Esophagus squamous epithelium (tissue), 5 donors: ENCODE data around the gene FLT4. TPM values are rescaled to one million over a fixed set of nuclear protein-coding genes. Genes with fewer than 3 reads are reported as not detected.

Experiments
- DNase-seq: peaks from one replicate; lab custom pipeline; 2025; lab: John Stamatoyannopoulos, UW
- H3K27ac ChIP-seq, 4 donors: fragments of 200-600 bp; sonication (generic); one replicate each; pipeline ENCODE4 v1.5.1; 2016 to 2019; ENCODE audit warnings: mild to moderate bottlenecking in 1 of 4
- H3K27me3 ChIP-seq, 4 donors: fragments of 200-600 bp; sonication (generic); 1 replicate in 3 of 4; 2 replicates in 1 of 4; pipeline versions ENCODE4 v1.5.1 to v1.6.0; 2017 to 2021; ENCODE audit warnings: antibody characterized with exemption in 1 of 4
- H3K36me3 ChIP-seq, 3 donors: fragments of 200-600 bp; sonication (generic); one replicate each; pipeline ENCODE4 v1.5.1; 2016 to 2019
- H3K4me1 ChIP-seq, 3 donors: fragments of 200-600 bp; sonication (generic); one replicate each; pipeline ENCODE4 v1.5.1; 2017 to 2019
- H3K4me3 ChIP-seq, 4 donors: fragments of 200-600 bp; sonication (generic); 1 replicate in 3 of 4; 2 replicates in 1 of 4; pipeline ENCODE4 v1.5.1; 2016 to 2019; ENCODE audit warnings: mild to moderate bottlenecking in 2 of 4, moderate library complexity in 1 of 4
- H3K9me3 ChIP-seq, 3 donors: fragments of 200-600 bp; sonication (generic); one replicate each; pipeline ENCODE4 v1.5.1; 2016 to 2019
- CTCF ChIP-seq, 6 experiments: fragments of 450-650 bp in 4 of 6; fragments of 200-600 bp in 2 of 6; sonication (generic) in 2 of 6; IDR thresholded peaks; one replicate each; pipeline ENCODE4 v1.5.1; 2016 to 2019; ENCODE audit warnings: antibody characterized with exemption in 6 of 6, mild to moderate bottlenecking in 4 of 6, moderate library complexity in 4 of 6
- POLR2A ChIP-seq, 4 donors: fragments of 450-650 bp; IDR thresholded peaks; one replicate each; pipeline ENCODE4 v1.6.1; 2017; ENCODE audit warnings: antibody characterized with exemption in 4 of 4, mild to moderate bottlenecking in 4 of 4, moderate library complexity in 3 of 4
- WGBS, 2 donors: methylation state at CpG; one replicate each; pipeline ENCODE4 v1.1.5; 2018; 5-methylcytosine and 5-hydroxymethylcytosine counted together
- intact Hi-C: fragments of 100-400 bp; cut with DNase I; formaldehyde crosslinking; loops from one replicate; pipeline ENCODE4 v1.15.0; 2022
- total RNA-seq, 4 donors: library from RNA; depleted of rRNA; stranded (reverse); fragments of >200 nt; gene quantifications; one replicate each; pipeline ENCODE4 v1.1.0, GENCODE V29; 2016
- donor health status: DM: yes; HTN: yes; CAD: no.

FLT4 gene
- total RNA-seq, 4 donors from 2014 or later: 0.97 to 13.5 (median 4.2) TPM

- Histone ChIP-seq H3K27me3 (peaks cover 0 to 51% (median 0%) of the 10 kb centered on the region in 4 donors), H3K27ac (no peak overlapping the region), H3K4me1 (peaks cover 0 to 21% (median 0%) of the 10 kb centered on the region in 3 donors), H3K9me3 (no peaks in the 10 kb centered on the region), H3K36me3 (no peaks in the 10 kb centered on the region), H3K4me3 (no peak overlapping the region)
- DNase-seq: no peak
- TF ChIP-seq POLR2A (IDR thresholded peaks at IDR 0.05): no peak
- no peak for TF ChIP-seq CTCF (IDR thresholded peaks at IDR 0.05)
- intact Hi-C loops: no loop called here
- 33 to 74% methylated on average over 5 of the region's 14 CpGs for WGBS, 2 donors
Measured at GRCh38 chr5:180620014-180620413, 29.4 kb downstream of the FLT4 start.

- Histone ChIP-seq H3K27ac (no peak overlapping the region), H3K4me1 (peaks cover 0 to 16% (median 0%) of the 10 kb centered on the region in 3 donors), H3K36me3 (no peaks in the 10 kb centered on the region), H3K27me3 (peaks cover 0 to 51% (median 0%) of the 10 kb centered on the region in 4 donors), H3K4me3 (no peak overlapping the region), H3K9me3 (no peaks in the 10 kb centered on the region)
- WGBS, 2 donors: 83 to 89% methylated on average over 3 to 6 of the region's 22 CpGs
- no peak for DNase-seq
- intact Hi-C loops: no loop called here
- TF ChIP-seq POLR2A (IDR thresholded peaks at IDR 0.05): no peak
Measured at GRCh38 chr5:180619563-180619915, 29.9 kb downstream of the FLT4 start.

- intact Hi-C loops: no loop called here
- no peak overlapping the region for H3K27ac ChIP-seq
- TF ChIP-seq POLR2A (IDR thresholded peaks at IDR 0.05) (no peak), CTCF (IDR thresholded peaks at IDR 0.05) (peak in 1 of 6 experiments; percentile 18)
- H3K4me3 ChIP-seq: peak overlapping the region in 2 of 4 donors; percentile 26 to 53
- no peaks in the 10 kb centered on the region for H3K36me3 ChIP-seq
- peaks cover 0 to 12% (median 0%) of the 10 kb centered on the region in 3 donors for H3K4me1 ChIP-seq
- H3K9me3 ChIP-seq: no peaks in the 10 kb centered on the region
- DNase-seq: no peak
- WGBS, 2 donors: 30% methylated on average over 6 of the region's 90 CpGs; no CpG with 5 or more reads in 1 of the 2 donors
- peaks cover 0 to 51% (median 0%) of the 10 kb centered on the region in 4 donors for H3K27me3 ChIP-seq
Measured at GRCh38 chr5:180618829-180619562, 30.4 kb downstream of the FLT4 start.

GRCh38 chr5:180618487-180618828 is 30.9 kb downstream of the FLT4 start:
- Histone ChIP-seq H3K36me3 (no peaks in the 10 kb centered on the region), H3K4me3 (peak overlapping the region in 2 of 4 donors; percentile 26 to 53), H3K27ac (no peak overlapping the region), H3K4me1 (peaks cover 0 to 12% (median 0%) of the 10 kb centered on the region in 3 donors), H3K9me3 (no peaks in the 10 kb centered on the region), H3K27me3 (peaks cover 0 to 51% (median 0%) of the 10 kb centered on the region in 4 donors)
- no peak for TF ChIP-seq POLR2A (IDR thresholded peaks at IDR 0.05)
- no peak for TF ChIP-seq CTCF (IDR thresholded peaks at IDR 0.05)
- DNase-seq: no peak
- intact Hi-C loops: no loop called here
- 31 to 63% methylated on average over 2 to 10 of the region's 15 CpGs for WGBS, 2 donors

GRCh38 chr5:180613814-180614188 is 35.6 kb downstream of the FLT4 start:
- DNase-seq: no peak
- WGBS, 2 donors: 75 to 91% methylated on average over 4 to 6 of the region's 11 CpGs
- Histone ChIP-seq H3K36me3 (no peaks in the 10 kb centered on the region), H3K27ac (no peak overlapping the region), H3K27me3 (peaks cover 0 to 27% (median 0%) of the 10 kb centered on the region in 4 donors), H3K4me1 (peaks cover 0 to 4% (median 0%) of the 10 kb centered on the region in 3 donors), H3K4me3 (no peak overlapping the region), H3K9me3 (no peaks in the 10 kb centered on the region)
- intact Hi-C loops: no loop called here
- TF ChIP-seq POLR2A (IDR thresholded peaks at IDR 0.05) (no peak), CTCF (IDR thresholded peaks at IDR 0.05) (no peak)
